Keratinocyte (primary cell): ENCODE measurements around the gene SAMD4A. TPM values are rescaled to one million over a fixed set of nuclear protein-coding genes. Genes with fewer than 3 reads are reported as not detected.

Source experiments
- DNase-seq: peaks from one replicate; pipeline ENCODE4 v3.0.0-alpha.2; 2011; ENCODE audit warnings: low read depth, missing footprints, low spot score
- FAIRE-seq: peaks from 2 replicates; lab custom pipeline; 2011; peaks lifted over from hg19 to GRCh38; lab: Jason Lieb, UNC
- H2AFZ ChIP-seq: 2 replicates; pipeline ENCODE4 v1.6.0; 2012; ENCODE audit warnings: low read length, control low read depth, inconsistent platforms; ENCODE audit not compliant: control insufficient read depth
- H3K27ac ChIP-seq: 2 replicates; pipeline ENCODE4 v1.5.1; 2011; ENCODE audit warnings: low read length; ENCODE audit not compliant: control insufficient read depth, insufficient read depth
- H3K27me3 ChIP-seq: 3 replicates; pipeline ENCODE4 v1.6.0; 2011; ENCODE audit warnings: low read length; ENCODE audit not compliant: control insufficient read depth, insufficient read depth; ENCODE audit errors: extremely low read depth
- H3K36me3 ChIP-seq, 2 experiments: 2 replicates in 1 of 2; 3 replicates in 1 of 2; pipeline ENCODE4 v1.5.1; 2011; ENCODE audit warnings: low read length in 2 of 2, mild to moderate bottlenecking in 1 of 2; ENCODE audit not compliant: control insufficient read depth in 2 of 2, insufficient read depth in 2 of 2; ENCODE audit errors: extremely low read depth in 1 of 2
- H3K4me1 ChIP-seq: 3 replicates; pipeline ENCODE4 v1.5.1; 2011; ENCODE audit warnings: low read length; ENCODE audit not compliant: control insufficient read depth, insufficient read depth; ENCODE audit errors: extremely low read depth
- H3K4me2 ChIP-seq: 3 replicates; pipeline ENCODE4 v1.6.0; 2011; ENCODE audit warnings: low read depth, low read length; ENCODE audit not compliant: control insufficient read depth, insufficient read depth; ENCODE audit errors: extremely low read depth
- H3K4me3 ChIP-seq, 3 experiments: fragments of 200-600 bp in 1 of 3; sonication (generic) in 1 of 3; 2 replicates in 2 of 3; 3 replicates in 1 of 3; pipeline ENCODE4 v1.5.1; 2011 to 2016; ENCODE audit warnings: low read length in 3 of 3, mild to moderate bottlenecking in 3 of 3, control low read depth in 2 of 3, inconsistent platforms in 1 of 3, low read depth in 1 of 3, mixed read lengths in 1 of 3, mixed run types in 1 of 3, moderate library complexity in 1 of 3; ENCODE audit not compliant: control insufficient read depth in 2 of 3, insufficient read depth in 2 of 3; ENCODE audit errors: extremely low read depth in 1 of 3
- H3K79me2 ChIP-seq: 2 replicates; pipeline ENCODE4 v1.6.0; 2012; ENCODE audit warnings: low read length; ENCODE audit not compliant: control insufficient read depth, insufficient read depth
- H3K9ac ChIP-seq: 3 replicates; pipeline ENCODE4 v1.6.0; 2011; ENCODE audit warnings: low read length; ENCODE audit not compliant: control insufficient read depth, insufficient read depth; ENCODE audit errors: extremely low read depth
- H3K9me1 ChIP-seq: 3 replicates; pipeline ENCODE4 v1.6.0; 2011; ENCODE audit warnings: low read length; ENCODE audit not compliant: control insufficient read depth, insufficient read depth; ENCODE audit errors: extremely low read depth
- H3K9me3 ChIP-seq: 2 replicates; pipeline ENCODE4 v1.5.1; 2012; ENCODE audit warnings: low read depth, low read length; ENCODE audit not compliant: control insufficient read depth
- H4K20me1 ChIP-seq: 3 replicates; pipeline ENCODE4 v1.6.0; 2011; ENCODE audit warnings: low read length; ENCODE audit not compliant: control insufficient read depth, insufficient read depth; ENCODE audit errors: extremely low read depth
- CTCF ChIP-seq, 3 experiments: IDR thresholded peaks in 1 of 3; conservative IDR thresholded peaks in 1 of 3; optimal IDR thresholded peaks in 1 of 3; 2 replicates in 2 of 3; 3 replicates in 1 of 3; pipeline versions ENCODE3 to v1.5.1; 2011; ENCODE audit warnings: low read length in 3 of 3, mild to moderate bottlenecking in 3 of 3, moderate library complexity in 2 of 3, control low read depth in 1 of 3, inconsistent platforms in 1 of 3; ENCODE audit not compliant: insufficient read depth in 2 of 3; ENCODE audit errors: extremely low read depth in 1 of 3
- EZH2 ChIP-seq: IDR thresholded peaks from one replicate; pipeline ENCODE4 v1.6.1; 2012; ENCODE audit warnings: inconsistent platforms, mild to moderate bottlenecking, low read length, moderate library complexity
- dilution Hi-C: fragments of 300-500 bp; cut with MboI; formaldehyde crosslinking; loops from one replicate; pipeline ENCODE4 v1.7.0; 2020; ENCODE audit warnings: low sequenced_read_pairs; ENCODE audit not compliant: extremely low pct_ligation_motif_present
- polyA plus RNA-seq, 5 experiments: library from polyadenylated mRNA; depleted of rRNA in 3 of 5; stranded (reverse) in 3 of 5; stranded (forward) in 1 of 5; unstranded in 1 of 5; fragments of >200 nt; gene quantifications; 1 replicate in 1 of 5; 2 replicates in 3 of 5; 3 replicates in 1 of 5; pipeline versions ENCODE4 v1.2.1 to v1.2.3, GENCODE V29; 2011 to 2012; ENCODE audit warnings: missing spikeins in 2 of 5, low read depth in 1 of 5, low replicate concordance in 1 of 5

The SAMD4A gene
- polyA plus RNA-seq, 1 donor (not counting 4 experiments of a cell fraction or from before 2014, with no cell fraction given) = 16.2 TPM

- Histone ChIP-seq H3K9me1 (no peaks in the 10 kb centered on the region), H3K9me3 (no peaks in the 10 kb centered on the region), H2AFZ (no peak overlapping the region), H3K36me3 (peaks cover 0 to 9% of the 10 kb centered on the region in 2 experiments), H4K20me1 (no peaks in the 10 kb centered on the region), H3K4me2 (no peak overlapping the region), H3K79me2 (peaks cover 7% of the 10 kb centered on the region), H3K4me3 (no peak overlapping the region), H3K27me3 (no peaks in the 10 kb centered on the region), H3K9ac (no peak overlapping the region), H3K27ac (no peak overlapping the region), H3K4me1 (no peaks in the 10 kb centered on the region)
- no peak for DNase-seq
- dilution Hi-C loops = no loop called here
- no peak for FAIRE-seq
- TF ChIP-seq EZH2 (no peak), CTCF (optimal IDR thresholded peaks at IDR 0.05 in 1 of 3, IDR thresholded peaks at IDR 0.05 in 1 of 3, conservative IDR thresholded peaks at IDR 0.05 in 1 of 3; ENCODE audit: extremely low read depth in 1 of 3, insufficient read depth in 2 of 3, low read length in 3 of 3) (peak in 1 of 3 experiments; percentile 28)
These were observed 148.3 kb downstream of the SAMD4A start for GRCh38 chr14:54715239-54715638.

- Histone ChIP-seq H3K9me1 (no peaks in the 10 kb centered on the region), H3K4me2 (no peak overlapping the region), H3K4me3 (no peak overlapping the region), H3K9me3 (no peaks in the 10 kb centered on the region), H3K4me1 (no peaks in the 10 kb centered on the region), H3K79me2 (peaks cover 11% of the 10 kb centered on the region), H3K27ac (no peak overlapping the region), H2AFZ (no peak overlapping the region), H3K36me3 (peaks cover 0 to 6% of the 10 kb centered on the region in 2 experiments), H3K27me3 (no peaks in the 10 kb centered on the region), H3K9ac (no peak overlapping the region), H4K20me1 (no peaks in the 10 kb centered on the region)
- no peak for FAIRE-seq
- no peak for DNase-seq
- dilution Hi-C loops = no loop called here
- TF ChIP-seq EZH2 (no peak), CTCF (optimal IDR thresholded peaks at IDR 0.05 in 1 of 3, IDR thresholded peaks at IDR 0.05 in 1 of 3, conservative IDR thresholded peaks at IDR 0.05 in 1 of 3; ENCODE audit: extremely low read depth in 1 of 3, insufficient read depth in 2 of 3, low read length in 3 of 3) (no peak)
These were observed 148.9 kb downstream of the SAMD4A start for GRCh38 chr14:54715811-54716210.
